Fibroblast of pulmonary artery (primary cell): Measurements from ENCODE around the gene MCEMP1.

Source experiments
- DNase-seq: peaks from one replicate; pipeline ENCODE4 v3.0.0-alpha.2; 2010; ENCODE audit warnings: low read depth
- H3K4me3 ChIP-seq: replicated peaks from 2 replicates; pipeline ENCODE4 v1.5.1; 2011; ENCODE audit warnings: low read depth, mild to moderate bottlenecking, control low read depth, low read length, moderate library complexity
- CTCF ChIP-seq: IDR thresholded peaks from 2 replicates; pipeline ENCODE4 v1.5.1; 2011; ENCODE audit warnings: mild to moderate bottlenecking, control low read depth, low read length, inconsistent platforms; ENCODE audit errors: missing control alignments

The MCEMP1 gene

DNA sequence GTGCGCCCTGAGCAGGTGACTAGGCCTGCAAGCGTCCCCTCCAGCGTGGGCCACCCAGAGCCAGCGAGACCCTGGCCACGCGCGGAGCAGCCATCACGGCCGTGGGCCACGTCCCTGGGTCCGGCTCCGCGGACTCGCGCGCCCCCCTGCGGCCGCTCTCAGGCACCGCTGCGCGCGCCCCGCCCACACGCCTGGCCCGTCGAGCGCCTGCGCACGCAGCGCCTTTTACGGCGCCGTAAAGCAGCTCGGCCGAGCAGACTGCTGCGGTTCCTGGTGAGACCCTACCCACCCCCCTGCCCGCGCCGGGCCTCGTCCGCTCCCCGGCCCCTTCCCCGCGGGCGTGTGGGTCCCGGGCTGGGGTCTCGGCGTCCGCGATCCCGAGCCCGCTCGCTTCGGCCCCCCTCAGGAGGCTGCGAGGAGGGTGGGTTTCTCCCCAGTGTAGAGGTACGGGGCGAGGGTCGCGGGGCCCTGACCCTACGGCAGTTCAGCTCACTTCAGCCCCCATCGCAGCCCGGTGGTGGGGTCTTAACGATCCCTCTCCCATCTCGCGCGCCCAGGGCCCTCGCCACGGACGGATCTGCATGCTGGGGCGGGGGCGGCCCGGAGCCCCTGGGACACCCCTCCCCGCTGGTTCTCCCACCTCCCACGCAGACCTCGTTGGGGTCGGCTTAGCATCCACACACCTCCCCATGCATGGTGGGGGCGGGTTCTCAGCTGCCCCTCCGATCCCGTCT is 3.9 kb downstream of the MCEMP1 start, which contains the start of gene TRAPPC5:
Gene TRAPPC5 (plus strand): TSS at position 228 of the 734 bp plus-strand sequence. CDS start 1,421 bp downstream, outside the sequence.
- peak within 1 kb of the TSS; percentile 94 for H3K4me3 ChIP-seq
- peak; percentile 30 for TF ChIP-seq CTCF
- DNase-seq, result peak; percentile 84

GRCh38 chr19:7681340-7682174 is 4.7 kb downstream of the MCEMP1 start:
- peak; percentile 66 for TF ChIP-seq CTCF
- H3K4me3 ChIP-seq, result peak overlapping the region; percentile 94
- DNase-seq, result peak; percentile 80

DNA sequence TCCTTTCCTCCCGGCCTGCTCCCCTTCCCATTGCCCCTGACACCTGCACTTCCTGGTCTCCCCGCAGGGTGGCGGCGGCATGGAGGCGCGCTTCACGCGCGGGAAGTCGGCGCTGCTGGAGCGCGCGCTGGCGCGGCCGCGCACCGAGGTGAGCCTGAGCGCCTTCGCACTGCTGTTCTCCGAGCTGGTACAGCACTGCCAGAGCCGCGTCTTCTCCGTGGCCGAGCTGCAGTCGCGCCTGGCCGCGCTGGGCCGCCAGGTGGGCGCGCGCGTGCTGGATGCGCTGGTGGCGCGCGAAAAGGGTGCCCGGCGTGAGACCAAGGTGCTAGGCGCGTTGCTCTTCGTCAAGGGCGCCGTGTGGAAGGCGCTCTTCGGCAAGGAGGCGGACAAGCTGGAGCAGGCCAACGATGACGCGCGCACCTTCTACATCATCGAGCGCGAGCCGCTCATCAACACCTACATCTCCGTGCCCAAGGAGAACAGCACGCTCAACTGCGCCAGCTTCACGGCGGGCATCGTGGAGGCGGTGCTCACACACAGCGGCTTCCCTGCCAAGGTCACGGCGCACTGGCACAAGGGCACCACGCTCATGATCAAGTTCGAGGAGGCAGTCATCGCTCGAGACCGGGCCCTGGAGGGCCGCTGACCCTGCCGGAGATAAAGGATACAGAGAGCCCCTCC is 5.4 kb downstream of the MCEMP1 start:
- TF ChIP-seq CTCF, result no peak
- no peak for DNase-seq
- H3K4me3 ChIP-seq, result peak overlapping the region; percentile 94

DNA sequence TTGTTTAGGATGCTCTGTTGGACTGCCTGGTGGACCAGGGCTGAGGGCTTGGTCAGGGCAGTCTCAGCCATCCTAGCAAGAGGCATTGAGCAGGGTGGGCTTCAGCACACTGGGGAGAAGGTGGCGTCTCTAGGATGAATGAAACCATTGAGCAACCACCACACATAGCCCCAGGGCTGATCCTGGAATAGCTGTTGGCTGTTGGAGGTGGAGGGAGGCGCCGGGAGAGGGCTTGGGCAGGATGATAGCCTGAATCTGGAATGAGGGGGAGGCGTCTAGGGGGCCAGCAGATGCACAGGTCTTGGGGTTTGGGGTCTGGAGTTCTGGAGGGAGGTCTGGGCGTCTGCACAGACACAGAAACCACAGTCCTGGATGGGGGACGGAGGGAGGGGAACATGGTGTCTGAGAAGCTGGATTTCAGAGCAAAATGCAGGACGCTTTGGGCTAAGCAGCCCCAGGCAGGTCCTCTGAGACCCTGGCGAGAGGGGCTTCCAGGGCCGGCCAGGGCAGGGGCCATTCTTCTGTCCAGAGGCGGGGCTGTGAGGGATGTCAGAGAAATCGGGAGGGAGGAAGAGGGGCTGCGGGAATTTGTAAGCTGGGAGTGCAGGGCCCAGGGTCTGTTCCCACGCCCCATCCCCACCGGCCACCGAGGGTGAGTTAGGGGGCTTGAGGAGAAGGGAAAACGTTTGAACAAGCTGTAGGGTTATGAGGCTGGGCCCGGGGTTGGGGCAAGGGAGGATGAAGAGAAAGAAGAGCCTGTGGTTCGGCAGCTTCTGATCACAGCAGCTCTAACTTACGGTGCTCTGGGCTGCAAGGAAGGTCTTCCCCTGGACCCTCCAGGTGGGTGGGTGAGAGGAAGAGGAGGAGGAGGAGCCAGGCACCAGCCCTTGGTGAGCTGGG is 8.9 kb downstream of the MCEMP1 start:
- DNase-seq, result no peak
- no peak overlapping the region for H3K4me3 ChIP-seq
- no peak for TF ChIP-seq CTCF

DNA sequence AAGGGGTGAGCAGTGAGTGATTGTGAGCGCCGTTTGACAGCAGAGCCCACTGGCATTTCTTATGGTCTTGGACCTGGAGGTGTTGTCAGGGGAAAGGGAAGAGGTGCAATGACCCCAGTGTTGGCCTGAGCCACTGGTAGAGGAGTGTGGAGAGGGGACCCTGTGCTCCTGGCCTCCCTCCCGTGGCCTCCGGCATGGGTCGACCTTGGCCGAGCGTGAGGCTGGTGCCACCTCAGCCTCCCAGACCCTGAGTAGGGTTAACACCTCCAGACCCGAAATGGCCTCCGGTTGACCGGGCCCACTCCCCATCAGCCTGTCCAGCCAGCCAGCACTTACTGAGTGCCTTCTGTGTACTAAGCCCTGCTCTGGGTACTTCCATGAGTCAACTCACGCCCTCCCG is 10.3 kb downstream of the MCEMP1 start:
- DNase-seq, result no peak
- TF ChIP-seq CTCF, result no peak

DNA sequence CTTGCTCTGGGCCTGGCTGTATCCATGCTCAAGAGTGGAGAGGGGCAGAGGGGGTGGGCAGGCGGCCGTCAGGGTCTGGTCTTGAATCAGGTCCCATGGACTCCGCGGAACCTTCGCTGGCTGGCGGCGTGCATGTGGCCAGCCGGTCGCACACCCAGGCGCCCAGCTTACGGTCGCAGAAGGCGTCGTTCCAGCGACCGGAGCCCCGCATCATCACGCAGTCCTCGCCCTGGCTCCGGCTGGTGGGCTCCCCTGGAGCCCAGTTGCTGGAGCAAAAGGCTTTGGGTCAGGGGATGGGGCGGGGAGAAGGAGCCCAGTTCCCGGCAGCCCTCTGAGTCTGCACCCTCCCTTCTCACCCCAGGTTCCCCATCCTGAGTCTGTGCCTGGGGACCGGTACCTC is 12.3 kb downstream of the MCEMP1 start:
- DNase-seq, result no peak
- no peak overlapping the region for H3K4me3 ChIP-seq
- no peak for TF ChIP-seq CTCF

More for the DNA sequence above, 10.3 kb downstream of the MCEMP1 start:
- H3K4me3 ChIP-seq, result no peak overlapping the region
